T follicular helper cell (primary cell): ENCODE data around the gene WNT8A.

Experiments used
- DNase-seq: peaks from one replicate; pipeline ENCODE4 v3.0.0-alpha.2; 2020; ENCODE audit warnings: low read depth

WNT8A gene

GRCh38 chr5:138091685-138092084, 7.9 kb downstream of the WNT8A start:
- no peak for DNase-seq

- DNase-seq = no peak
Measured at GRCh38 chr5:138092301-138092700, 8.5 kb downstream of the WNT8A start.

GRCh38 chr5:138093036-138093435, 9.2 kb downstream of the WNT8A start:
- no peak for DNase-seq

GRCh38 chr5:138095100-138095907, 11.5 kb downstream of the WNT8A start:
- no peak for DNase-seq

GRCh38 chr5:138096363-138096762, 12.5 kb downstream of the WNT8A start:
- no peak for DNase-seq

- DNase-seq = no peak
Measured at GRCh38 chr5:138096997-138097828, 13.4 kb downstream of the WNT8A start.

GRCh38 chr5:138102454-138103318, 18.9 kb downstream of the WNT8A start:
- no peak for DNase-seq

GRCh38 chr5:138103319-138103637, 19.4 kb downstream of the WNT8A start:
- no peak for DNase-seq

GRCh38 chr5:138105709-138106108, 21.9 kb downstream of the WNT8A start:
- DNase-seq = no peak

GRCh38 chr5:138107213-138107612, 23.4 kb downstream of the WNT8A start:
- no peak for DNase-seq

- DNase-seq = no peak
Measured at GRCh38 chr5:138109463-138110265, 25.8 kb downstream of the WNT8A start.

- DNase-seq = no peak
Measured at GRCh38 chr5:138110266-138110963, 26.6 kb downstream of the WNT8A start.

- DNase-seq = no peak
Measured at GRCh38 chr5:138111181-138111580, 27.3 kb downstream of the WNT8A start.

GRCh38 chr5:138111937-138112336, 28.1 kb downstream of the WNT8A start:
- DNase-seq = no peak

GRCh38 chr5:138115254-138115653, 31.4 kb downstream of the WNT8A start:
- DNase-seq = no peak

GRCh38 chr5:138128334-138128733, 44.5 kb downstream of the WNT8A start:
- no peak for DNase-seq

GRCh38 chr5:138129347-138129746, 45.5 kb downstream of the WNT8A start:
- DNase-seq = no peak

GRCh38 chr5:138132543-138132942, 48.7 kb downstream of the WNT8A start:
- DNase-seq = no peak

- DNase-seq = no peak
Measured at GRCh38 chr5:138138949-138139780, 55.3 kb downstream of the WNT8A start, which contains the start of gene NME5. NME5 (minus strand) TSS chr5:138139428; CDS start chr5:138138780, 648 bp downstream.

GRCh38 chr5:138139781-138140090, 55.9 kb downstream of the WNT8A start:
- no peak for DNase-seq
